ENCODE data around the gene RYR3.

GRCh38 chr15:33810073-33810595 lies 499.4 kb downstream of the RYR3 start:
- TF ChIP-seq POLR2A (IDR thresholded peaks at IDR 0.05; ENCODE audit: low read length): no peak
- no peak for TF ChIP-seq GATA1 (IDR thresholded peaks at IDR 0.05; ENCODE audit: low read depth, low read length)
